ENCODE measurements around the gene PHOSPHO1. TPM values are rescaled to one million over a fixed set of nuclear protein-coding genes. Genes with fewer than 3 reads are reported as not detected.

PHOSPHO1 gene
- total and polyA plus RNA-seq, 2 experiments from 2014 or later = not detected

DNA sequence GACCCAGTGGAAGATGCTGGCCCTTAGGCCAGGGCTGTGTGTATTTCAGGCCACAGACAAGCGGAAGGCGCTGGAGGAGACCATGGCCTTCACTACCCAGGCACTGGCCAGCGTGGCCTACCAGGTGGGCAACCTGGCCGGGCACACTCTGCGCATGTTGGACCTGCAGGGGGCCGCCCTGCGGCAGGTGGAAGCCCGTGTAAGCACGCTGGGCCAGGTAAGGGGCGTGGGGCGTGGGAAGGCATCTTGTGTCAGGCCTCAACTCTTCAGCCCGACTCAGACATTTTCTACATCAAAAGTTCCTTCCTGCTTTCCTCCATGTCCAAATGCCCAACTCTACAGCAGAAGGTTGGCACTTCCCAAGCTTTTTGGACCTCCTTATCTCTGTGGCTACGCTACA is 14.1 kb downstream of the PHOSPHO1 start:
- H3K9me3 ChIP-seq (ENCODE audit: low read depth) = no peaks in the 10 kb centered on the region
- no peaks in the 10 kb centered on the region for H3K36me3 ChIP-seq
- TF ChIP-seq, protein P1, sequence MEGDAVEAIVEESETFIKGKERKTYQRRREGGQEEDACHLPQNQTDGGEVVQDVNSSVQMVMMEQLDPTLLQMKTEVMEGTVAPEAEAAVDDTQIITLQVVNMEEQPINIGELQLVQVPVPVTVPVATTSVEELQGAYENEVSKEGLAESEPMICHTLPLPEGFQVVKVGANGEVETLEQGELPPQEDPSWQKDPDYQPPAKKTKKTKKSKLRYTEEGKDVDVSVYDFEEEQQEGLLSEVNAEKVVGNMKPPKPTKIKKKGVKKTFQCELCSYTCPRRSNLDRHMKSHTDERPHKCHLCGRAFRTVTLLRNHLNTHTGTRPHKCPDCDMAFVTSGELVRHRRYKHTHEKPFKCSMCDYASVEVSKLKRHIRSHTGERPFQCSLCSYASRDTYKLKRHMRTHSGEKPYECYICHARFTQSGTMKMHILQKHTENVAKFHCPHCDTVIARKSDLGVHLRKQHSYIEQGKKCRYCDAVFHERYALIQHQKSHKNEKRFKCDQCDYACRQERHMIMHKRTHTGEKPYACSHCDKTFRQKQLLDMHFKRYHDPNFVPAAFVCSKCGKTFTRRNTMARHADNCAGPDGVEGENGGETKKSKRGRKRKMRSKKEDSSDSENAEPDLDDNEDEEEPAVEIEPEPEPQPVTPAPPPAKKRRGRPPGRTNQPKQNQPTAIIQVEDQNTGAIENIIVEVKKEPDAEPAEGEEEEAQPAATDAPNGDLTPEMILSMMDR (IDR thresholded peaks at IDR 0.05; ENCODE audit: low read depth, low read length) = no peak
- no peaks in the 10 kb centered on the region for H3K4me1 ChIP-seq (ENCODE audit: low read depth)
- H3K27me3 ChIP-seq = peaks cover 3% of the 10 kb centered on the region
- DNase-seq (ENCODE audit: low read depth in 1 of 2, low spot score in 1 of 2) = no peak
- no peak overlapping the region for H3K4me3 ChIP-seq
- no peak overlapping the region for H3K27ac ChIP-seq

DNA sequence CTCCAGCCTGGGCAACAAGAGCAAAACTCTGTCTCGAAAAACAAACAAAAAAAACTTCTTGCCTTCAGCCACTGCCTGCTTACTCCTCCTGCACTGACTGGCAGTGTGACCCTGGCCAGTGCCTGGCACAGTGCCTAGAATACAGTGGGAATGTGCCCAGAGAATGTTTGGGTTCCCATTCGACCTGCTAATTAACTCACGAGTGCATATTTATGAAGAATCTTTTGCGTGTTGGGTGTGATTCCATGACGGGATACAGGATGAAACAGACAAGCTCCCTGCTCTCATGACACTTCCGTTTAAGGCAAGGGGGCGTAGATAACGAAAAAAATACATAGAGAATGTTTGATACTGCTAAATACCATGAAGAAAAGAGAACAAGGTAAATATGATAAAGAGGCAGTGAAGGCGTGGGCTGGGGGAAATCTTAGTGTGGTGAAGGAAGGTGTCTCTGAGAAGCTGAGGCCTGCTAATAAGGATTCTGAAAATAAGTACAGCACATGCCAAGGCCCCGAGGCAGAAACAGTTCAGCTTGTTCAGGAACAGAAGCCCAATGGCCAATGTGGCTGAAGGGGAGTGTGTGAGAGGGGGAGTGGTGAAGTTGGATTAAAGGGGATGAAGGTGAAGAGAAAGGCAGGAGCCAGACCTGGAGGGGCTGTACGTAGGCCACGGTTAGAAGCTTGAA is 15.8 kb downstream of the PHOSPHO1 start:
- DNase-seq (ENCODE audit: low read depth in 1 of 2, low spot score in 1 of 2) = no peak
- H3K4me3 ChIP-seq = no peak overlapping the region
- no peaks in the 10 kb centered on the region for H3K27me3 ChIP-seq
- H3K36me3 ChIP-seq = no peaks in the 10 kb centered on the region
- no peaks in the 10 kb centered on the region for H3K9me3 ChIP-seq (ENCODE audit: low read depth)
- TF ChIP-seq, protein P1 (IDR thresholded peaks at IDR 0.05; ENCODE audit: low read depth, low read length) = no peak
- H3K27ac ChIP-seq = no peak overlapping the region
- no peaks in the 10 kb centered on the region for H3K4me1 ChIP-seq (ENCODE audit: low read depth)

DNA sequence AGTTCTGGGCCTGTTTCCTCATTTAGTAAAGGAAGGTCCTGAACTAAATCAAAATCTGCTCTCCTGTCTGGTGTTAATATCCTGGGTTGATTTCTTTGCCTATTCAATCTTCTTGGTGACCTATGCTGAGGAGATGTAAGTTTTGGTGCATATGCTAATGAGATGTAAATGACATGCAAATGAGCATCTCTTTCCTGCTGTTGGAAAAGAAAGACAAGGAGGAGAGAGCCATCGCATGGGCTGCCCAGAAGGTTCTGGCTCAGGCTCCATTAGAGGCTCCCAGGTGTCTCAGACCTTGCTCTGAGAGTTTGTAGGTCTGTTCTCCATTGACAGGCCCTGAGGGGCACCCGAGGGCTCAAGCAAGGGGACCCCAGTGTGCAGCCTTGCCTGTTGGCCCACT is 16.7 kb downstream of the PHOSPHO1 start:
- H3K4me1 ChIP-seq (ENCODE audit: low read depth) = no peaks in the 10 kb centered on the region
- TF ChIP-seq, protein P1 (IDR thresholded peaks at IDR 0.05; ENCODE audit: low read depth, low read length) = no peak
- DNase-seq (ENCODE audit: low read depth in 1 of 2, low spot score in 1 of 2) = no peak
- no peaks in the 10 kb centered on the region for H3K36me3 ChIP-seq
- no peak overlapping the region for H3K27ac ChIP-seq
- no peaks in the 10 kb centered on the region for H3K27me3 ChIP-seq
- H3K9me3 ChIP-seq (ENCODE audit: low read depth) = no peaks in the 10 kb centered on the region
- no peak overlapping the region for H3K4me3 ChIP-seq

DNA sequence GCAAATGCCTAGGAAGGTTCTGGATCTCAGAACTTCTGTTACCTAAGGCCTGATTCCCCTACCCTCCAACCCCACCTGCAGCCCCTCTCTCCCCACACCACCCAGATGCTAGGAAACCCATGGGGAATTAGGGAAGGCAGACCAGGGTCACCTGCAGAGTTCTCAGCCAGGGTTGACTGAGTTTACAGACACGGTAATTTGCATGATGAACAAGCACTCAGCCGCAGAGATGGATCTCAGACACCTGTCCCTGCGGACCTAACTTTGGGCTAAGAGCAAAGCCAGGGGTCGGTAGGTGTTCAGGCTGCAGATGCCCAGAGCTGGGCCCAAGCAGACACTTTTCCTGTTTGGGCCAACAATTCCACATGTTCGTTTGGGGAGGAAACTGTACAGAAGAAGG is 17.2 kb downstream of the PHOSPHO1 start:
- no peaks in the 10 kb centered on the region for H3K9me3 ChIP-seq (ENCODE audit: low read depth)
- no peak overlapping the region for H3K27ac ChIP-seq
- TF ChIP-seq, protein P1 (IDR thresholded peaks at IDR 0.05; ENCODE audit: low read depth, low read length) = no peak
- H3K36me3 ChIP-seq = no peaks in the 10 kb centered on the region
- H3K4me1 ChIP-seq (ENCODE audit: low read depth) = no peaks in the 10 kb centered on the region
- no peak overlapping the region for H3K4me3 ChIP-seq
- no peak for DNase-seq (ENCODE audit: low read depth in 1 of 2, low spot score in 1 of 2)
- no peaks in the 10 kb centered on the region for H3K27me3 ChIP-seq

DNA sequence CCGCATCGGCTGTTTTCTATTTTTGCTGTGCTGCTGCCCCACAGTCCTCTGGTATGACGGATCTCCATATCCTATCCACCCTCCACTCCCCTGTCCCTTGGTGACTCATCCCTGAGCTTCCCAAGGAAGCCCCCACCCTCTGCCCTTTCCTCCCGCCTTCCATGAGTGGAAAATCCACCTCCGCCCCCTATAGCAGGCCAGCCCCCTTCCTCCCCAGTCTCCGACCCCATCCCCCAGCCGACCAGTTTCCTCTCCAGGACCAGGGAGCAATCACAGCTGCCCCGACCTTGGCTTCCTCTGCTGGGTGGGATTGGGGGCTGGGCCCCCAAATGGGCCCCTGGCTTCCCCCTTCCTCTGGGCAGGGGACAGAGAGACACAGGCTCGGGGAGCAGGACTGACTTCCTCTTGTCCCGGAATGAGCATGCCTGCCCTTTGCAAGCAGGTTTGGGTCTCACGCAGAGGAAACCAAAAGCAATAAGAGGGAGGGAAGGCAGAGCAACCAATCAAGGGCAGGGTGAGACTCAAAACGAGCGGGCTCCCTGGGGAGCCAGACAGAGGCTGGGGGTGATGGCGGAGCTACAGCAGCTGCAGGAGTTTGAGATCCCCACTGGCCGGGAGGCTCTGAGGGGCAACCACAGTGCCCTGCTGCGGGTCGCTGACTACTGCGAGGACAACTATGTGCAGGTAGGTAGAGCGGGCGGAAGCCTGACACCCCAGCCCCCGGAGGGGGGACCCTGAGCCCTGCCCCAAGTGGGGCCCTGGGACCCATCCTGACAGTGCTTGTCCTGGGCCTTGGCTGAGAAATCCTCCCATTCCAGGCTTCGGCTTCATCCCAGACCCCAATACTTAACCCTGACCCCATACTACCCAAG is 20.2 kb downstream of the PHOSPHO1 start, which contains the start of the genes ABI3 and GNGT2:
TSS of gene ABI3 (plus strand) at position 550 of the 872 bp plus-strand sequence. CDS start at position 568, 18 bp downstream.
TSS of gene GNGT2 (minus strand) at position 417 of the 872 bp plus-strand sequence. CDS start 3,152 bp downstream, outside the sequence.
- peak in 1 of 2 donors; percentile 68 for DNase-seq (ENCODE audit: low read depth in 1 of 2, low spot score in 1 of 2)
- H3K27ac ChIP-seq = no peak within 1 kb of the TSS

More for the DNA sequence above, 20.2 kb downstream of the PHOSPHO1 start, which contains the start of the genes ABI3 and GNGT2:
- no peaks in the 10 kb centered on the region for H3K36me3 ChIP-seq
- TF ChIP-seq, protein P1 (IDR thresholded peaks at IDR 0.05; ENCODE audit: low read depth, low read length) = no peak
- no peaks in the 10 kb centered on the region for H3K27me3 ChIP-seq
- no peaks in the 10 kb centered on the region for H3K9me3 ChIP-seq (ENCODE audit: low read depth)
- no peaks in the 10 kb centered on the region for H3K4me1 ChIP-seq (ENCODE audit: low read depth)
- no peak within 1 kb of the TSS for H3K4me3 ChIP-seq
